Activated B cell treated with CpG ODN at 0.5 μM for 24 hours (primary cell): ENCODE results near the gene MAS1L. TPM values are rescaled to one million over a fixed set of nuclear protein-coding genes. Genes with fewer than 3 reads are reported as not detected.

Source experiments
- ATAC-seq: fragments of 200-7000 bp; cut with Tn5 transposase; one replicate; pipeline ENCODE4 v1.10.0; 2021; ENCODE audit warnings: low read depth, mild to moderate bottlenecking, moderate library complexity
- CTCF ChIA-PET: fragments of 350-600 bp; sonication (Branson Sonifier 250); formaldehyde crosslinking; loops from one replicate; lab custom pipeline; 2021; ENCODE audit warnings: antibody characterized with exemption; lab: Charles Lee
- POLR2A ChIA-PET: fragments of 350-600 bp; sonication (Branson Sonifier 250); formaldehyde crosslinking; loops from one replicate; lab custom pipeline; 2021; ENCODE audit warnings: antibody characterized with exemption; lab: Charles Lee
- DNase-seq: peaks from one replicate; pipeline ENCODE4 v3.0.0; 2022
- H3K27ac Mint-ChIP-seq: one replicate; pipeline ENCODE4 v1.8.0; 2020; ENCODE audit warnings: mixed read lengths
- H3K27me3 Mint-ChIP-seq: one replicate; pipeline ENCODE4 v1.8.0; 2021; ENCODE audit warnings: mixed read lengths
- H3K36me3 Mint-ChIP-seq: one replicate; pipeline ENCODE4 v1.8.0; 2021; ENCODE audit warnings: low read depth, mixed read lengths
- H3K4me1 Mint-ChIP-seq: one replicate; pipeline ENCODE4 v1.8.0; 2021; ENCODE audit warnings: mixed read lengths
- H3K4me3 Mint-ChIP-seq: one replicate; pipeline ENCODE4 v1.8.0; 2020; ENCODE audit warnings: mild to moderate bottlenecking, mixed read lengths
- H3K9me3 Mint-ChIP-seq: one replicate; pipeline ENCODE4 v1.8.0; 2020; ENCODE audit warnings: mixed read lengths
- CTCF ChIP-seq: fragments of 200-600 bp; IDR thresholded peaks from one replicate; pipeline ENCODE4 v1.8.0; 2022; ENCODE audit warnings: antibody characterized with exemption, mild to moderate bottlenecking
- intact Hi-C: fragments of 100-400 bp; cut with micrococcal nuclease; formaldehyde crosslinking; loops from one replicate; pipeline ENCODE4 v1.15.1; 2024
- total RNA-seq: library from RNA; stranded (reverse); gene quantifications from 2 replicates; pipeline ENCODE4 v1.2.3, GENCODE V29; 2022

MAS1L gene
- total RNA-seq, 1 donor from 2014 or later = not detected

- ATAC-seq = no peak
- intact Hi-C loops = no loop called here
- CTCF ChIA-PET = no interaction called here
- H3K27ac Mint-ChIP-seq = no peak overlapping the region
- no peak for DNase-seq
- H3K27me3 Mint-ChIP-seq = peaks cover 20% of the 10 kb centered on the region
- no peak for TF ChIP-seq CTCF
- H3K36me3 Mint-ChIP-seq = no peaks in the 10 kb centered on the region
- no peaks in the 10 kb centered on the region for H3K4me1 Mint-ChIP-seq
- H3K9me3 Mint-ChIP-seq = no peaks in the 10 kb centered on the region
- POLR2A ChIA-PET = no interaction called here
- H3K4me3 Mint-ChIP-seq = no peak overlapping the region
Measured at GRCh38 chr6:29500594-29500993, 12.8 kb upstream of the MAS1L start.

GRCh38 chr6:29499704-29500103 is 11.9 kb upstream of the MAS1L start:
- Mint-ChIP-seq H3K9me3 (no peaks in the 10 kb centered on the region), H3K27me3 (peaks cover 24% of the 10 kb centered on the region), H3K27ac (no peak overlapping the region), H3K4me3 (no peak overlapping the region), H3K36me3 (no peaks in the 10 kb centered on the region), H3K4me1 (no peaks in the 10 kb centered on the region)
- intact Hi-C loops = no loop called here
- ChIA-PET POLR2A (no interaction called here), CTCF (no interaction called here)
- ATAC-seq (no peak), DNase-seq (no peak)
- no peak for TF ChIP-seq CTCF

GRCh38 chr6:29496961-29497360 is 9.2 kb upstream of the MAS1L start:
- intact Hi-C loops = no loop called here
- Mint-ChIP-seq H3K4me3 (no peak overlapping the region), H3K27me3 (peaks cover 23% of the 10 kb centered on the region), H3K9me3 (no peaks in the 10 kb centered on the region), H3K4me1 (no peaks in the 10 kb centered on the region), H3K27ac (no peak overlapping the region), H3K36me3 (no peaks in the 10 kb centered on the region)
- POLR2A ChIA-PET = no interaction called here
- CTCF ChIA-PET = no interaction called here
- DNase-seq (no peak), ATAC-seq (no peak)
- no peak for TF ChIP-seq CTCF

- H3K4me1 Mint-ChIP-seq = no peaks in the 10 kb centered on the region
- no peak overlapping the region for H3K4me3 Mint-ChIP-seq
- H3K27me3 Mint-ChIP-seq = peaks cover 20% of the 10 kb centered on the region
- CTCF ChIA-PET = no interaction called here
- intact Hi-C loops = no loop called here
- H3K36me3 Mint-ChIP-seq = no peaks in the 10 kb centered on the region
- H3K27ac Mint-ChIP-seq = no peak overlapping the region
- POLR2A ChIA-PET = no interaction called here
- no peak for DNase-seq
- no peak for TF ChIP-seq CTCF
- H3K9me3 Mint-ChIP-seq = no peaks in the 10 kb centered on the region
- no peak for ATAC-seq
Measured at GRCh38 chr6:29495571-29495970, 7.8 kb upstream of the MAS1L start.

DNA sequence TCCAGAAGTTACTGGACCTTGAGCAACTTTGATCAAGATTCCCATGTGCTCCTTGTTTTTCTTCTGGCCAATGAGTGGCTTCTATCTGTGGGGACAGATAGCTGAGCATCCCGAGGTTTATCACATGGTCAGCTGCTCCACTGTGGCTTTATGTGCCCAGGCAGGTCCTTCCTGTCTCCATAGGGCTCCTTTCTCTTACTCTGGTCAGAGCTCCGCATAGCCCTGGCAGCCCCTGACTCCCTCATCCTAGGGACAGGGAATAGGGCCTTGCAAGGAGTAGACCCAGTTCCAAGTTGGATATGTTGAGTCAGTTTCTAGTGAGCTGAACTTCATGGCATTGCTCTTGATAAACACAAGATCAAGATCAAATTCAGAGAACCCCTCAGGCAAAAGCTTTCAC is 6.4 kb upstream of the MAS1L start:
- no peak overlapping the region for H3K27ac Mint-ChIP-seq
- TF ChIP-seq CTCF = no peak
- no peaks in the 10 kb centered on the region for H3K36me3 Mint-ChIP-seq
- H3K9me3 Mint-ChIP-seq = no peaks in the 10 kb centered on the region
- ChIA-PET POLR2A (no interaction called here), CTCF (no interaction called here)
- no peak for DNase-seq
- H3K4me3 Mint-ChIP-seq = no peak overlapping the region
- intact Hi-C loops = no loop called here
- no peak for ATAC-seq
- H3K4me1 Mint-ChIP-seq = no peaks in the 10 kb centered on the region
- H3K27me3 Mint-ChIP-seq = peaks cover 20% of the 10 kb centered on the region
